Globus pallidus (tissue), 1 donor: ENCODE data around the gene HSPG2.

Experiments used
- DNase-seq: peaks from one replicate; pipeline ENCODE4 v3.0.0-alpha.2; 2015; ENCODE audit warnings: low spot score

The HSPG2 gene

GRCh38 chr1:21879928-21880618 lies 57.0 kb downstream of the HSPG2 start:
- DNase-seq: no peak

- no peak for DNase-seq
Observed at GRCh38 chr1:21878840-21879478, 58.2 kb downstream of the HSPG2 start.

- no peak for DNase-seq
Observed at GRCh38 chr1:21878009-21878773, 58.9 kb downstream of the HSPG2 start.

DNA sequence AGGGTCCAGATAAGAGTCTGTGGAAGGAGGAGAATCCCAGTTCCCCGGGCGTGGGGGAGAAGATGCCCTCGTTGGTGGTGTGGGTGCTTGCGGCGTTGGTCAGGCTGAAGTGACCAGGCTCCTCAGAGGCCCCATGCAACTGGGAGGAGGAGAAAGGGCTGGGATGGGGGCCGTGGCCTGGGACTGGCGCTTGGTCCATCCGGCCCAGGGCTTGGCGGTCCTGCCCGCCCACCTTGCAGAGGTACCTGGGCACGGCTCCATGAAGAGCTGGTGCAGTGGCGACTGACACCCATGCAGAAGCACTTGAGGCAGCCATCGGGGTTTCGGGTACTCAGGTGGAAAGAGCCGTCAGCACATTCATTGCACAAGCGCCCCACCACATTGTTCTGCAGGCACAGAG lies 60.8 kb downstream of the HSPG2 start:
- DNase-seq: no peak

DNA sequence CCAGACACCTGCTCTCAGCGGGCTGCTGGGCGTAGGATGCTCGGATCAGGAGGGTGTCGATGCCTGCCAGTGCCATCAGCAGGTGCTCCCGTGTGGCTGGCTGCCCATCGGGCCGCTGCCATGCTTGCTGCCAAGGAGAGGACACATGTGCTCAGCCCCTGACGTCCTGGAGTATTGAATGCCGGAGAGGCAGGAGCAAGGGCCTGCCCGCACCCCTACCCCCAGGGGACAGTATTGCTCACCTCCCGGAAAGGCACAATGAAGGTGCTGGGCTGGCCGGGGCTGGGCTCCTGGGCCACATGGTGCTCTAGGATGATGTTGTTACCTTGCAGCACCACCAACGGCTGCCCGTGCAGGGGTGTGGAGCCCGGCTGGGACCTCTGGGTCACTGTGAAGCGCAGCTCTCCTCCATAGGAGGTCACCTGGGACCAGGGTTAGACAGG lies 61.5 kb downstream of the HSPG2 start:
- no peak for DNase-seq

GRCh38 chr1:21874778-21875547 lies 62.1 kb downstream of the HSPG2 start:
- no peak for DNase-seq

DNA sequence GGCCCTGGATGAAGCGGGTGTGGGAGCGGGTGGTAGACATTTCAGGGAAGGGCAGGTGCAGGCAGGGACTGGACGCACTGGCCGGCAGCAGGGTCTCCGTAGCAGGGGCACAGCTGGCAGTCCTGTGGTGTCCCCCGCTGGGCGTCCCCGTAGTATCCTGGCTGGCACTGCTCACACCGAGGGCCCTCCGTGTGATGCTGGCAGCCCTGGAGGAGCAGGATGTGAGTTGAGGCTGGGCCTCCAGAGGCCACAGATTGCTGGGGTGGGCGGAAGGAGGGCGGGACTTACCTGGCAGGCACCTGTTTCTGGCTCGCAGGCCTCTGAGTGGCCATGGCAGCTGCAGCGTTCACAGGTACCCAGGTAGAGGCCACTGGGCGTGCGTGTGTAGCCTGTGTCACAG lies 62.8 kb downstream of the HSPG2 start:
- DNase-seq: no peak

- no peak for DNase-seq
Observed at GRCh38 chr1:21873761-21874160, 63.3 kb downstream of the HSPG2 start.

DNA sequence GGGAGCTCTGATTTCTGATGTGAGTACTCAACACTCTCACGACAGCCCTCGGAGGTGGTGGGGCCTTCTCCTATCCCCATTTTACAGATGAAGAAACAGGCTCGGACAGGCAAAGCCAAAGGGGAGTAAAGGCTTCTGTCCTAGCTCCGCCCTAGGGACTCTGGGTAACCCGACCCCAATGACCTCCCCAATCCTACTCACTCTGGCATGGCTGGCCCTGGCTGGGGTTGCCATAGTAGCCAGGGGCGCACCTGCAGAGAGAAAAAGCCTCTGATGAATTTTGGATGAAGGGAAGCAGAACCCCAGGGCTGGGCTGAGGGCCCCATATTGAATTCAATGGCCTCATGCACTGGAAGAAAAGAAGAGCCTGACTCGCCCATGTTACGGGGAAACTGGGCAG lies 63.9 kb downstream of the HSPG2 start:
- no peak for DNase-seq

DNA sequence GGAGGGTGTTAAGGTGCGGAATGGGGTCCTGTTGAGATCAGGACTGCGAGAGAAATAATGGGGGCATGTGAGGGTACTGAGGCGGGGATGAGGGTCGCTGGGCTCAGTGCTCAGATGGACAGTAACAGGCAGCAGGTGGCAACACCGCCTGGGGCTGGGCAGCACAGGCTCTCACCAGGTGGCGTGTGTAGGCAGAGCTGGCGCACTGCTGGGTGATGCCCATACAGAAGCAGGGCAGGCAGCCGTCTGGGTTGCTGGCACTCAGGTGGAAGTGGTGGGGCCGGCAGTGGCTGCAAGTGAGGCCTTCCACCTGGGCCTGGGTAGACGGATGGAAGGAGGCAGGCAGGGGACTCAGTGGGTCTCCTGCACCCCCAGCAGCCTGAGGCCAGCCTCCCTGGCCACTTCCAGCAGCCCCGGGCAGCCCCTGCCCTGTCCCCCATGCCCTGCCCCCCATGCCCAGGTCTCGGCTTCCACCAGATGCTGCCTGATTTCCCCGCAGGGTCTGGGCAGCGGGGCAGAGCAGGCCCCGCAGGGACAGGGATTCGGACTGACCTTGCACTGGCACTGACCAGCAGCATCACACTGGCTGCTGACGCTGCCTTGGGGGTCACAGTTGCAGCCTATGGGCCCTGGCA lies 64.5 kb downstream of the HSPG2 start:
- DNase-seq: no peak

GRCh38 chr1:21871943-21872342 lies 65.2 kb downstream of the HSPG2 start:
- DNase-seq: no peak

- DNase-seq: no peak
Observed at GRCh38 chr1:21870611-21871010, 66.5 kb downstream of the HSPG2 start.

DNA sequence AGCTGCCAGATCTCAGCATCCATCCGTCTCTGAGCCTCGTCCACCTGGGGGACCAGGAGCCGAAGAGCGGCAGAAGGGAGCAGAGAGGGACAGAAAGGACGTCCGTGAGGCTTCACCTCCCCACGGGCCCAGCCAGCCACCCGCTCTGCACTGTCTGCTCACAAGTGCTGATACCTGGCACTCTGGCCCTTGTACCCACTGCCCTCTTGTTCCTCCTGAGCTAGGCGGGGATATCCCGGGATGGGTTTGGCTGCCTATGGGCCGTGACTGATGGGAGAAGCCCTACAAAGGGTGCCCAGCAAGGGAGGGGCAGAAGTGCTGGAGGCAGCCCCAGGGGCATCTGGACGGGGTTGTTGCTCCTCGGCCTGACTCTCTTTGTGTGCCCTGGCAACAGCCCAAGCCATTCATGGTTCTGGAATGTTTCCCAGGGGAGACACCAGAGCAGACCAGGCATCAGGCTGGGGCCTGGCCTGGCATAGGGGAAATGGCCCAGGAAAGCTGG lies 67.4 kb downstream of the HSPG2 start:
- DNase-seq: peak; percentile 77

DNA sequence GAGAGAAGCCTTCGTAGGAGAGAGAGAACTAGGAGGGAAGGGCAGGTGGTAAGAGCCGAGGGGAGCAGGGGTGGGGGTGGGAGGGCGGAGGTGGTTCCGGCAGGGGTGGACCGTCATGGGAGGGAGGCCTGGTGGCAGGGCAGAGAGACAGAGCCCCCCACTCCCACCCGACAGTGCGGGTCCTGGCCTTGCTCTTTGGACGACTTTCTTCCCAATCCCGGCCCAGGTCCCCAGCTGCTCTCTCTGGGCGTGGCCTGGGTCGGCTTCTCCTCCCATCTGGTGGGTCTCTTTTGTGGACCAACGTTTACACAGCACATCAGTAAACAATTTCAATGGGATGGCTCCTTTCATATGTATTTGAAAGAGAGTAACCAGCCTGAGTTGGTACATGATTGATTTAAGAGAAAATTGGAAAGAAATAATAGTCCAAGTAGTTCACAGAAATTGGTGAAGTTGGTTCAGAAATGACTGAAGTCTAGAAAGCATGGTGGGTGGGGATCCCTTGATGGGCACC lies 68.1 kb downstream of the HSPG2 start:
- DNase-seq: no peak

GRCh38 chr1:21868482-21868881 lies 68.6 kb downstream of the HSPG2 start:
- no peak for DNase-seq

DNA sequence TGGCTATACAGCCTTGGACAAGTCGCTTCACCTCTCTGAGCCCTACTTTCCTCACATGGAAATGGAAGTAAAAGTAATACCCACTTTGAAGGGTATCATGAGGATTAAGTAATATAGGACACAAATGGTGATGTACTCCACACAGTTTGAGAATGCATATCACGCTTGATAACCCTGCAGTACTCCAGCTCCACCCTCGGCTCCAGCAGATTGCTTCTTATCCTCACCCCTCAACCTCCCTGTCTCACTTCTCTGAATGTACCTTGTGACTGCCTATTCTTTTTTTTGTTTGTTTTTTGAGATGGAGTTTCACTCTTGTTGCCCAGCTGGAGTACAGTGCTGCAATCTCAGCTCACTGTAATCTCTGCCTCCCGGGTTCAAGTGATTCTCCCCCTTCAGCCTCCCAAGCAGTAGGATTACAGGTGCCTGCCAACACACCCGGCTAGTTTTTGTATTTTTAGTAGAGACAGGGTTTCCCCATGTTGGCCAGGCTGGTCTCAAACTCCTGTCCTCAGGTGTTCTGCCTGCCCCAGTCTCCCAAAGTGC lies 69.6 kb downstream of the HSPG2 start:
- DNase-seq: no peak

- no peak for DNase-seq
Observed at GRCh38 chr1:21866707-21867043, 70.4 kb downstream of the HSPG2 start.

DNA sequence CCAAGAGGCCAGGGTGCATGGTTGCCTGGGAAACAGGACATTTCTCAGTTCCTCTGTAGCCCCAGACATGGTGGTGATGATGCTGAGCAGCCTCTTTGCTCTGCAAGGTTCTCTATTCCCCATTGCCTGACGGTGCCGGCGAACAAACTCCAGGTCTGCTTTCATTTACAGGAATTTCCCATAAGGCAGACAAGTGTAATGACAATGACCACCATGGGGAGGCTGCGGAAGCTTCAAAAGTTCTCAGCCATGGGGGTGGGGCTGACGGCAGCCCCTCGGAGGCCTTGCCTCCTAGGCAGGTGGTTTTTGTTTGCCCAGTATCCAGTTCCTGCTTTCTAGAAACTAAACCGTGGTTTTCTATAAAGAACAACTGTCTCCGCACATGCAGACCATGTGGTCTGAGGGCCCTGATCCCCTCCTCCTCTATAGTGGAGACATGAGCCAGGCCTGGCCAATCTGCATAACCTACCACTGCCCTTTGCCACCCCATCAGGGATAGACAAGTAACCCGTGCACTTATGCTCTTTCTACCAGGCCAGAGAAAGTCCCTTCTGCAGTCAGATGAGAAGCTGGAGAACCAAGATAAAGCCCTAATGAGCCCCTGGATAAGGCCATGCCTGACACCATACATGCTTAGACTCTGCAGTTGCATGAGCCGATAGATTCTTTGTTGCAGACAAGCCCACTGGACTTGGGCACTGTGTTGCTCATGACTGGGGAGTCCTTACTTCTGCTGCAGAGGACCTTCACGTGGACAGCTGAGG lies 71.0 kb downstream of the HSPG2 start:
- no peak for DNase-seq

DNA sequence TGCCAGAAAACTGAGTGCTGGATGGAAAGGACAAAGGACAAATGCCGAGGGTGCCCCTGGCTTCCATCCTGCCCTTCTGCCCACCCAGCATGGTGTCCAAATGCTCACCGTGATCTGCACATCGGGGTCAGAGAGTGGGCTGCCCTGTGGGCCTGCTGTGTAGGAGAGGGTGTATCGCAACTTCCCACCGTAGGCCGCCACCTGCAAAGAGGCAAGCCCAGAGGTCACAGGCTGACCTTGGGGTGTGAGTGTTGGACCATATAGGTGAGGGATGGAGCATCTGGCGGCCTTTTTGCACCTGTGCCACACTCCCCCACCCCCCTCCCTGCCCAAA lies 71.5 kb downstream of the HSPG2 start:
- DNase-seq: no peak

DNA sequence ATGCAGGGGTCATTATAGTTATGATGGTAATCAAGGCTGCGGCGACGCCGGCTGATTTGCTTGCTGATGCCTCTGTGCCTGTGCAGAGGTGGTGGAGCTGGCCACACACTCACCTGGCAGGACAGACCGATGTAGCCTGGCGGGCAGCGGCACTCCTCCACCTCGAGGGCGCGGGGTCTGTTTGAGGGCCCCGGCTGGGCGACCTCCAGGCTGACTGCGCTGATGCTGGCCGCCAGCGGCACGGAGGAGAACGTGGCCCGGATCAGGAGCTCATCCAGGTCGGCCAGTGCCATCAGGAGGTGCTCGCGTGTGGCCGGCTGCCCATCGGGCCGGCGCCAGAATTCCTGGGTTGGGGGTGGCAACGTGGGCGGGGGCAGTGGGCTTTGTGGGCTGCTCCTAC lies 72.4 kb downstream of the HSPG2 start:
- DNase-seq: no peak

GRCh38 chr1:21863981-21864380 lies 73.1 kb downstream of the HSPG2 start:
- no peak for DNase-seq
